ENCODE results near the gene RASGRF2. TPM values are rescaled to one million over a fixed set of nuclear protein-coding genes. Genes with fewer than 3 reads are reported as not detected.

RASGRF2 gene
- total and polyA plus RNA-seq, 2 of the 13 experiments (the other 11 are each of a cell fraction or from before 2014, with no cell fraction given) = 23.6 to 29.0 TPM

DNA sequence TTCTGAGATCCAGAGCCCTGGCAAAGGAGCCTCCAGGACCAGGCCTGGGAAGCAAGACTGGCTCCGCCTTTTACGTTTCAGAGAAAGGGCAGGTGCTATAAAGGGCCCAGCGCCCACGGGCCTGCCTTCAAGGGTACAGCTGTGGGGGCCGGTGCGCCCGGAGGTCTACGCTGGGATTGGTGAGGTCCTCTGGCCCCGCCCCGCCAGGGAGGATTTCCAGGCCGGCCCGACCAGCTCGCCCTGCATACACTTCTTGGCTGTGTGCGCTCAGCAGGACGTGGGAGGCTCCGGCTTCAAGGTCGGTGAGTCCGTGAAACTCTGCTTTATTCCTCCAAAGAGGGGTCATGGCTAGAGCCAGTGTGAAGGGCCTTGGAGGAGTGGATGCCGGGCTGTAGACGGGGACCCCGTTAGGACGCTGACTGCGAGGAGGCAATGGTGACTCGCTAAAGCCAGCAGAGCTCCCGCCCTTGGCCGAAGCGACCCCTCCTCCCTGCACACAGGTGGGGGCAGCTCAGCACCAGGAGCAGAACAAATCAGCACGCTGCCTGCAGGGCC is 273.0 kb downstream of the RASGRF2 start, which contains the start of gene CKMT2 (continued):
- TF ChIP-seq NFIB (CRISPR knock-in tag; IDR thresholded peaks at IDR 0.05; ENCODE audit: borderline replicate concordance) (no peak), FOXJ3 (CRISPR knock-in tag; IDR thresholded peaks at IDR 0.05; ENCODE audit: borderline replicate concordance) (no peak), ZNF580 (CRISPR knock-in tag; IDR thresholded peaks at IDR 0.05; ENCODE audit: borderline replicate concordance, low read depth) (no peak), ZNF674 (CRISPR knock-in tag; IDR thresholded peaks at IDR 0.05; ENCODE audit: low read depth) (no peak), ZNF629 (CRISPR knock-in tag; conservative IDR thresholded peaks at IDR 0.05) (no peak), ZNF10 (CRISPR knock-in tag; IDR thresholded peaks at IDR 0.05; ENCODE audit: borderline replicate concordance, low read depth) (no peak), KLF9 (CRISPR knock-in tag; IDR thresholded peaks at IDR 0.05; ENCODE audit: low read depth) (no peak), ZSCAN25 (CRISPR knock-in tag; IDR thresholded peaks at IDR 0.05) (0 out of 2 replicates have a peak, but pooled peaks have one; percentile 28), ZNF569 (CRISPR knock-in tag; IDR thresholded peaks at IDR 0.05; ENCODE audit: borderline replicate concordance) (no peak), DNMT3B (CRISPR knock-in tag; conservative IDR thresholded peaks at IDR 0.05) (no peak), ZSCAN9 (CRISPR knock-in tag; IDR thresholded peaks at IDR 0.05; ENCODE audit: borderline replicate concordance) (no peak), DNMT1 (CRISPR knock-in tag; IDR thresholded peaks at IDR 0.05) (no peak), ZNF101 (CRISPR knock-in tag; IDR thresholded peaks at IDR 0.05; ENCODE audit: borderline replicate concordance, low read depth) (no peak), TMF1 (CRISPR knock-in tag; IDR thresholded peaks at IDR 0.05; ENCODE audit: low read depth) (no peak), ZNF501 (CRISPR knock-in tag; IDR thresholded peaks at IDR 0.05) (peak; percentile 74), GATAD1 (CRISPR knock-in tag; IDR thresholded peaks at IDR 0.05) (no peak), KDM5B (CRISPR knock-in tag; IDR thresholded peaks at IDR 0.05; ENCODE audit: borderline replicate concordance) (peak; percentile 59; the same call in 1 of the 2 replicates), TOPORS (CRISPR knock-in tag; IDR thresholded peaks at IDR 0.05) (no peak), ZNF274 (CRISPR knock-in tag; IDR thresholded peaks at IDR 0.05) (peak; percentile 82; the same call in 1 of the 2 replicates), HDAC2 (CRISPR knock-in tag; IDR thresholded peaks at IDR 0.05) (no peak), UBTF (CRISPR knock-in tag; IDR thresholded peaks at IDR 0.05) (no peak), ZNF879 (CRISPR knock-in tag; IDR thresholded peaks at IDR 0.05) (no peak), NFE2 (CRISPR knock-in tag; IDR thresholded peaks at IDR 0.05) (no peak), ZNF276 (CRISPR knock-in tag; IDR thresholded peaks at IDR 0.05; ENCODE audit: low read depth) (no peak), HIVEP1 (CRISPR knock-in tag; IDR thresholded peaks at IDR 0.05) (peak; percentile 48; the same call in 1 of the 2 replicates), SALL1 (CRISPR knock-in tag; IDR thresholded peaks at IDR 0.05) (peak; percentile 54), RFXAP (CRISPR knock-in tag; IDR thresholded peaks at IDR 0.05; ENCODE audit: borderline replicate concordance) (no peak)
- TF ChIP-seq, protein P1, sequence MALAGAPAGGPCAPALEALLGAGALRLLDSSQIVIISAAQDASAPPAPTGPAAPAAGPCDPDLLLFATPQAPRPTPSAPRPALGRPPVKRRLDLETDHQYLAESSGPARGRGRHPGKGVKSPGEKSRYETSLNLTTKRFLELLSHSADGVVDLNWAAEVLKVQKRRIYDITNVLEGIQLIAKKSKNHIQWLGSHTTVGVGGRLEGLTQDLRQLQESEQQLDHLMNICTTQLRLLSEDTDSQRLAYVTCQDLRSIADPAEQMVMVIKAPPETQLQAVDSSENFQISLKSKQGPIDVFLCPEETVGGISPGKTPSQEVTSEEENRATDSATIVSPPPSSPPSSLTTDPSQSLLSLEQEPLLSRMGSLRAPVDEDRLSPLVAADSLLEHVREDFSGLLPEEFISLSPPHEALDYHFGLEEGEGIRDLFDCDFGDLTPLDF (CRISPR knock-in tag; IDR thresholded peaks at IDR 0.05) = no peak

Data from HepG2 (cell line).